Upper lobe of left lung (tissue), 4 donors: ENCODE results near the gene NSUN2.
"Not testable (repeated sequence)": the region's sequence is repeated elsewhere in the genome, so short reads cannot be mapped to it uniquely, and the experiment has no call there.

Experiments used
- POLR2A ChIP-seq, 4 donors: fragments of 450-650 bp; IDR thresholded peaks; one replicate each; pipeline ENCODE4 v1.5.1; 2016 to 2017; ENCODE audit warnings: antibody characterized with exemption in 4 of 4, mild to moderate bottlenecking in 2 of 4
- POLR2AphosphoS5 ChIP-seq, 2 donors: sonication (generic); formaldehyde crosslinking; IDR thresholded peaks; one replicate each; pipeline ENCODE4 v1.5.1; 2017; ENCODE audit warnings: antibody characterized with exemption in 2 of 2
- TF ChIP-seq, protein P1 (sequence below), 6 experiments: fragments of 450-650 bp in 4 of 6; fragments of 200-600 bp in 2 of 6; sonication (generic) in 2 of 6; IDR thresholded peaks; one replicate each; pipeline ENCODE4 v1.5.1; 2016 to 2019; ENCODE audit warnings: antibody characterized with exemption in 6 of 6

DNA sequence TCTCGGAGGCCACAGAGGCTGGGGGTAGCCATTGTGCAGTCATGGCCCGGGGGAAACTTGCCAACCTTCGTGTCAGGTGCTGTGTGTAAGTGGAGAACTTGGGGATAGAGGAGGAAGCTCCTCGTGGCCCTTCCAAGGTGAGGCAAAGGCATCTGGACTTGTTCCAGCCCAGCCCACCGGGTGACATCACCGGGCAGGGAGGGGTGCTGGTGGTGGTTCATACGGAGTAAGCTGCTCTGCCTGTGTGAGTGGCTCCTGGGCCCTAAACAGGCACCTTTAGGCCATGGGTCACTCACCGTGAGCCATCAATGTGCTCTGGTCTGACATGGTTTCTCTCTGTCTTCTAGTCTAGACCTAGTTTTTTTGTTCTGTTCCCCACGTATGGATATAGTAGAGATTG, 35.9 kb upstream of the NSUN2 start:
- not testable (repeated sequence) for TF ChIP-seq POLR2AphosphoS5, POLR2A (IDR thresholded peaks at IDR 0.05)
- TF ChIP-seq, protein P1, sequence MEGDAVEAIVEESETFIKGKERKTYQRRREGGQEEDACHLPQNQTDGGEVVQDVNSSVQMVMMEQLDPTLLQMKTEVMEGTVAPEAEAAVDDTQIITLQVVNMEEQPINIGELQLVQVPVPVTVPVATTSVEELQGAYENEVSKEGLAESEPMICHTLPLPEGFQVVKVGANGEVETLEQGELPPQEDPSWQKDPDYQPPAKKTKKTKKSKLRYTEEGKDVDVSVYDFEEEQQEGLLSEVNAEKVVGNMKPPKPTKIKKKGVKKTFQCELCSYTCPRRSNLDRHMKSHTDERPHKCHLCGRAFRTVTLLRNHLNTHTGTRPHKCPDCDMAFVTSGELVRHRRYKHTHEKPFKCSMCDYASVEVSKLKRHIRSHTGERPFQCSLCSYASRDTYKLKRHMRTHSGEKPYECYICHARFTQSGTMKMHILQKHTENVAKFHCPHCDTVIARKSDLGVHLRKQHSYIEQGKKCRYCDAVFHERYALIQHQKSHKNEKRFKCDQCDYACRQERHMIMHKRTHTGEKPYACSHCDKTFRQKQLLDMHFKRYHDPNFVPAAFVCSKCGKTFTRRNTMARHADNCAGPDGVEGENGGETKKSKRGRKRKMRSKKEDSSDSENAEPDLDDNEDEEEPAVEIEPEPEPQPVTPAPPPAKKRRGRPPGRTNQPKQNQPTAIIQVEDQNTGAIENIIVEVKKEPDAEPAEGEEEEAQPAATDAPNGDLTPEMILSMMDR (IDR thresholded peaks at IDR 0.05) = not testable (repeated sequence)
